ENCODE measurements around the gene PRPF6. TPM values are rescaled to one million over a fixed set of nuclear protein-coding genes. Genes with fewer than 3 reads are reported as not detected.

Gene PRPF6
- total and polyA plus RNA-seq, 2 of the 13 experiments (the other 11 are each of a cell fraction or from before 2014, with no cell fraction given) = 63.7 to 101 TPM

DNA sequence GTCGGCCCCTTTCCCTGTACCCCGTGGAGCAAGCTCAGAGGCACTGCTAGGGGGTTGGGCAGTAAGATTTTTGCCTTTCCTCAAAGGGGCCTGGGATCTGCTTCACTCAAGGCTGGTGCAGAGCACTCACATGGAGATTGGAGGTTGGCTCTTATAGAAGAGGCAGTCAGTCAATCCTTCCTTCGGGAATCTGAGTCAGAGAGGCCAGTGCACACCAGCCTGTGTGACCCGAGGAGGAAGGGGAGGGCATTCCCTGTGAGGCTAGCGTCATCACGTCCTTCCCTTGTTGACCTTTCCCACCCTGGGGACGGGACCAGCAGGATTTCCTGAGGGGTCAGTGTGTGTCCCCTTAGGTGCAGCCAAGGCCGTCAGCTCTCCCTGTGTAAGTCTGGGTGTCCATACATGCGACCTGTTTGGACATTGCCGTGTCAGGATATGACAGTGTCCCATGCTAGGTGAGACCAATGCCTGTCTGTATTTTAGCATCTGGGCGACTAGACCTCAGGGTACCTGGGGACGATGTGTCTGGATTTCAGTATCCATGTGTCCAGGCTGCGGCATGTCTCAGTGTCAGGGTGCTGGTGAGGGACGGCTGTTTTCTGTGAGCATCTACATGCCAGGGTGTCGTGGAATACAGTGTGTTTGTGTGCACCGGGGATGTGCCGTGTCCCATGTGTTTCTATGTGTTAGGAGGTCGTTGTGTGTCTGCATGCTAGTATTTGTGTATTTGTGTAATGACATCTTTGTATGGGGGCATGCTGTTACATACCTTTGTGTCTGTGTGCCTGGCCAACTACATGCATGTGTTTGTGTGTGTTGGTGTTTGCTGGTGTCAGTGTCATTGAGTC, 8.4 kb upstream of the PRPF6 start (continued):
- TF ChIP-seq YY1 (IDR thresholded peaks at IDR 0.05; ENCODE audit: insufficient read depth, insufficient replicate concordance, low read depth, low read length) (no peak), POGK (CRISPR knock-in tag; conservative IDR thresholded peaks at IDR 0.05) (no peak), ZHX1 (CRISPR knock-in tag; IDR thresholded peaks at IDR 0.05; ENCODE audit: low read depth) (peak; percentile 27), MXD4 (CRISPR knock-in tag; IDR thresholded peaks at IDR 0.05) (no peak), ATAD3A (CRISPR knock-in tag; IDR thresholded peaks at IDR 0.05) (no peak), ZNF441 (CRISPR knock-in tag; IDR thresholded peaks at IDR 0.05; ENCODE audit: borderline replicate concordance) (no peak), SRSF9 (IDR thresholded peaks at IDR 0.05; ENCODE audit: borderline replicate concordance, insufficient read depth, low read depth, low read length, poor library complexity, severe bottlenecking) (no peak), ZNF3 (CRISPR knock-in tag; IDR thresholded peaks at IDR 0.05) (no peak), TOPORS (CRISPR knock-in tag; IDR thresholded peaks at IDR 0.05) (0 out of 2 replicates have a peak, but pooled peaks have one; percentile 27), HOXA3 (CRISPR knock-in tag; IDR thresholded peaks at IDR 0.05) (peak; percentile 74), IRX3 (CRISPR knock-in tag; IDR thresholded peaks at IDR 0.05; ENCODE audit: borderline replicate concordance, low read depth) (no peak), TOE1 (CRISPR knock-in tag; IDR thresholded peaks at IDR 0.05) (no peak), ARHGAP35 (CRISPR knock-in tag; IDR thresholded peaks at IDR 0.05; ENCODE audit: borderline replicate concordance) (no peak), ZNF430 (CRISPR knock-in tag; IDR thresholded peaks at IDR 0.05) (0 out of 2 replicates have a peak, but pooled peaks have one; percentile 2), ZNF451 (CRISPR knock-in tag; IDR thresholded peaks at IDR 0.05) (no peak), ZFYVE20 (CRISPR knock-in tag; IDR thresholded peaks at IDR 0.05; ENCODE audit: borderline replicate concordance, low read depth) (no peak), ATF1 (CRISPR knock-in tag; IDR thresholded peaks at IDR 0.05) (no peak), ZFP37 (CRISPR knock-in tag; IDR thresholded peaks at IDR 0.05; ENCODE audit: borderline replicate concordance) (no peak)
- TF ChIP-seq, protein P1, sequence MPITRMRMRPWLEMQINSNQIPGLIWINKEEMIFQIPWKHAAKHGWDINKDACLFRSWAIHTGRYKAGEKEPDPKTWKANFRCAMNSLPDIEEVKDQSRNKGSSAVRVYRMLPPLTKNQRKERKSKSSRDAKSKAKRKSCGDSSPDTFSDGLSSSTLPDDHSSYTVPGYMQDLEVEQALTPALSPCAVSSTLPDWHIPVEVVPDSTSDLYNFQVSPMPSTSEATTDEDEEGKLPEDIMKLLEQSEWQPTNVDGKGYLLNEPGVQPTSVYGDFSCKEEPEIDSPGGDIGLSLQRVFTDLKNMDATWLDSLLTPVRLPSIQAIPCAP (CRISPR knock-in tag; IDR thresholded peaks at IDR 0.05; ENCODE audit: low read depth) = no peak
- TF ChIP-seq, protein P2, sequence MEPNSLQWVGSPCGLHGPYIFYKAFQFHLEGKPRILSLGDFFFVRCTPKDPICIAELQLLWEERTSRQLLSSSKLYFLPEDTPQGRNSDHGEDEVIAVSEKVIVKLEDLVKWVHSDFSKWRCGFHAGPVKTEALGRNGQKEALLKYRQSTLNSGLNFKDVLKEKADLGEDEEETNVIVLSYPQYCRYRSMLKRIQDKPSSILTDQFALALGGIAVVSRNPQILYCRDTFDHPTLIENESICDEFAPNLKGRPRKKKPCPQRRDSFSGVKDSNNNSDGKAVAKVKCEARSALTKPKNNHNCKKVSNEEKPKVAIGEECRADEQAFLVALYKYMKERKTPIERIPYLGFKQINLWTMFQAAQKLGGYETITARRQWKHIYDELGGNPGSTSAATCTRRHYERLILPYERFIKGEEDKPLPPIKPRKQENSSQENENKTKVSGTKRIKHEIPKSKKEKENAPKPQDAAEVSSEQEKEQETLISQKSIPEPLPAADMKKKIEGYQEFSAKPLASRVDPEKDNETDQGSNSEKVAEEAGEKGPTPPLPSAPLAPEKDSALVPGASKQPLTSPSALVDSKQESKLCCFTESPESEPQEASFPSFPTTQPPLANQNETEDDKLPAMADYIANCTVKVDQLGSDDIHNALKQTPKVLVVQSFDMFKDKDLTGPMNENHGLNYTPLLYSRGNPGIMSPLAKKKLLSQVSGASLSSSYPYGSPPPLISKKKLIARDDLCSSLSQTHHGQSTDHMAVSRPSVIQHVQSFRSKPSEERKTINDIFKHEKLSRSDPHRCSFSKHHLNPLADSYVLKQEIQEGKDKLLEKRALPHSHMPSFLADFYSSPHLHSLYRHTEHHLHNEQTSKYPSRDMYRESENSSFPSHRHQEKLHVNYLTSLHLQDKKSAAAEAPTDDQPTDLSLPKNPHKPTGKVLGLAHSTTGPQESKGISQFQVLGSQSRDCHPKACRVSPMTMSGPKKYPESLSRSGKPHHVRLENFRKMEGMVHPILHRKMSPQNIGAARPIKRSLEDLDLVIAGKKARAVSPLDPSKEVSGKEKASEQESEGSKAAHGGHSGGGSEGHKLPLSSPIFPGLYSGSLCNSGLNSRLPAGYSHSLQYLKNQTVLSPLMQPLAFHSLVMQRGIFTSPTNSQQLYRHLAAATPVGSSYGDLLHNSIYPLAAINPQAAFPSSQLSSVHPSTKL (CRISPR knock-in tag; IDR thresholded peaks at IDR 0.05) = peak; percentile 33; the same call in 1 of the 2 replicates

Data from HepG2 (cell line).